ENCODE measurements around the gene BEAN1.

The BEAN1 gene

GRCh38 chr16:66412182-66412581 is 14.9 kb upstream of the BEAN1 start:
- no peak for DNase-seq (ENCODE audit: low read depth in 2 of 2)
- TF ChIP-seq, protein P1, sequence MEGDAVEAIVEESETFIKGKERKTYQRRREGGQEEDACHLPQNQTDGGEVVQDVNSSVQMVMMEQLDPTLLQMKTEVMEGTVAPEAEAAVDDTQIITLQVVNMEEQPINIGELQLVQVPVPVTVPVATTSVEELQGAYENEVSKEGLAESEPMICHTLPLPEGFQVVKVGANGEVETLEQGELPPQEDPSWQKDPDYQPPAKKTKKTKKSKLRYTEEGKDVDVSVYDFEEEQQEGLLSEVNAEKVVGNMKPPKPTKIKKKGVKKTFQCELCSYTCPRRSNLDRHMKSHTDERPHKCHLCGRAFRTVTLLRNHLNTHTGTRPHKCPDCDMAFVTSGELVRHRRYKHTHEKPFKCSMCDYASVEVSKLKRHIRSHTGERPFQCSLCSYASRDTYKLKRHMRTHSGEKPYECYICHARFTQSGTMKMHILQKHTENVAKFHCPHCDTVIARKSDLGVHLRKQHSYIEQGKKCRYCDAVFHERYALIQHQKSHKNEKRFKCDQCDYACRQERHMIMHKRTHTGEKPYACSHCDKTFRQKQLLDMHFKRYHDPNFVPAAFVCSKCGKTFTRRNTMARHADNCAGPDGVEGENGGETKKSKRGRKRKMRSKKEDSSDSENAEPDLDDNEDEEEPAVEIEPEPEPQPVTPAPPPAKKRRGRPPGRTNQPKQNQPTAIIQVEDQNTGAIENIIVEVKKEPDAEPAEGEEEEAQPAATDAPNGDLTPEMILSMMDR (IDR thresholded peaks at IDR 0.05; ENCODE audit: low read depth, low read length), result no peak
- H3K4me3 ChIP-seq (replicated peaks in 1 of 2; ENCODE audit: low read depth in 2 of 2, low read length in 2 of 2), result no peak overlapping the region

- DNase-seq (ENCODE audit: low read depth in 2 of 2), result peak in 1 of 2 donors; percentile 65
- TF ChIP-seq, protein P1 (IDR thresholded peaks at IDR 0.05; ENCODE audit: low read depth, low read length), result no peak
- no peak overlapping the region for H3K4me3 ChIP-seq (replicated peaks in 1 of 2; ENCODE audit: low read depth in 2 of 2, low read length in 2 of 2)
Observed at GRCh38 chr16:66414891-66415290, 12.2 kb upstream of the BEAN1 start.

GRCh38 chr16:66416136-66416535 is 11.0 kb upstream of the BEAN1 start:
- no peak for DNase-seq (ENCODE audit: low read depth in 2 of 2)
- no peak overlapping the region for H3K4me3 ChIP-seq (replicated peaks in 1 of 2; ENCODE audit: low read depth in 2 of 2, low read length in 2 of 2)
- TF ChIP-seq, protein P1 (IDR thresholded peaks at IDR 0.05; ENCODE audit: low read depth, low read length), result no peak

DNA sequence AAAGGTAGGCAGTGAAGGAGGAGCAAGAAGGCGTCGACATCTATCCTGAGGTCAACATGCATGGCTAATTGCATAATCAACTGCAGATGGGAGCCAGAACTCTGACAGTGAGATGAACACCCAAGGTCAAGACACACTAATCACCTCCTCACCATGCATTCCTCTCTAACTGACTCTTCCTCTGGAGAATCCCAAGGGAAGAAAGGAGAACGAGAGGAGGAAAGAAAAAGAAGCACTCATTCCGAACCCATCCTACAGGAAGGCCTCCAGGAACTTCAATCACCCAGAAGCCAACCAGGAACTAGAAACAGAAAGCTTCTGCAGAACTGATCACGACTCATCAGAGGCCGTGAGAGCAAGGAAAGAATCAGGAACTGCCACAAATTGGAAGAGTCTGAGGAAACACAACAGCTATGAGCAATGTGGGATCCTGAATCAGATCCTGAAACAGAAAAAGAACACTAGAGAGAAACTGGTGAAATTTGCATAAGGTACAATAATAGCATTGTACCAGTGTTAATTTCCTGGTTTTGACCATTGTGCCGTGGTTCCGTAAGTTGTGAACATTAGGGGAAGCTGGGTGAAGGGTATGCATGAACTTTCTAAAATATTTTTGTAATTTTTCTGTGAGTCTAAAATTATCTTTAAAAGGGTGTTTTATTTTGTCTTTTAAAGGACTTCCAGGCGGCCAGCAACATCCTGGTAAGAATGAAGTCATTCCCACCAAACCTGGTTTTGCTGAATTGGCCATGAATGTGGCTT is 10.0 kb upstream of the BEAN1 start:
- DNase-seq (ENCODE audit: low read depth in 2 of 2), result peak in 1 of 2 donors; percentile 54
- no peak overlapping the region for H3K4me3 ChIP-seq (replicated peaks in 1 of 2; ENCODE audit: low read depth in 2 of 2, low read length in 2 of 2)
- TF ChIP-seq, protein P1 (IDR thresholded peaks at IDR 0.05; ENCODE audit: low read depth, low read length), result no peak

DNA sequence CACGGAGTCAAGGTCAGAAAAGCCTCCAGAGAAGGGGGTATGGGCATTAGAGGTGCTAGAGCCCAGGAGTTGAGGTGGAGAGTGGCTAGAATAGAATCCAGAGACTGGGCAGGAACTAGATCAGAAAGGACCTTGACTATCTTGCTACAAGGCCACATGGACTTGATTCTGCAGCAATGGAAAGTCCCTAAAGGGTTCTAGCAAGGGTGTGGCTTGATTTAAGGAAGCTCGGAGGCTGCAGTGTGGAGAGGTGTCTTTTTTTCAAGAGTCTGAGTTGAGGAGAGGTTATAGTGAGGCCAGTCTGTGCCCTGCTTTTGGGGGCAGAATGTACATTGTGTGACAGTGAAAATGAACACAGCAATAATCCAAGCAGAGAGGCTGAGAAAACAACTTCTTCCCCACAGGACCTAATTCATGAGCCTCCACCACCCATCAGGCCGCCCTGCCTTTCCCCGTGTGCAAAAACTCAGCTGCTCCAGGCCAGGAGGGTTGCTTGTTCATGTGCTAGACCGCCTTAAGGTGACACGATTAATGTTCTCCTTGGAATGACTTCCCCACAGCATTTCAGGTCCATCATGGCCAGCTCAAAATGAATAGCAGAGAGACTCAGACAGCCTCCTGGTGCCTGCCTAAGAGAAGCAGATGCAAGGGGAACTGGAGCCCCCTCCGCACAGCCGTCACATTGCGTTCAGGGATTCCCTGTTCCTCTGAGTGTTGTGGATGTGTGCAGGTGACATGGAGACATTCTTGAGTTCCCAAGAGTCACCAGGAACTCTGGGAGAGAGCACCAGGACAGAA is 8.7 kb upstream of the BEAN1 start:
- no peak for DNase-seq (ENCODE audit: low read depth in 2 of 2)
- TF ChIP-seq, protein P1 (IDR thresholded peaks at IDR 0.05; ENCODE audit: low read depth, low read length), result no peak
- H3K4me3 ChIP-seq (replicated peaks in 1 of 2; ENCODE audit: low read depth in 2 of 2, low read length in 2 of 2), result no peak overlapping the region

DNA sequence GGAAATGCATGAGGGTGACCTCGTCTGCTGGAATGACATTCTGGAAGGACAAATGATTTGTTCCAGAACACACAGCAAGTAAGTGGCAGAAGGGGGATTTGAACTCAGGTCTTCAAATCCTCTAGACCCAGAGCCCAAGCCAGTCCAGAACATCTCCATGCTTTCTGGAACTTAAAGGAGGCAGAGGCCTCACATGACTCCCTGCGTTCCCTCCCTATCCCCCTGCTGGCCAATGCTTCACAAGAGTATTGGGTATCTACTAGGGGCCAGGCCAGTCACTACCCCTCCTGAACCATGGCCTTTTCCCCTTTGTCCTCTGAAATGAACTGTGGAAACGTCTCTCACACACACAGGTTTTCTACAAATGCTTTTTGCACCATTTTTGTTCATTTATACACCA is 7.6 kb upstream of the BEAN1 start:
- H3K4me3 ChIP-seq (replicated peaks in 1 of 2; ENCODE audit: low read depth in 2 of 2, low read length in 2 of 2), result no peak overlapping the region
- DNase-seq (ENCODE audit: low read depth in 2 of 2), result no peak
- TF ChIP-seq, protein P1 (IDR thresholded peaks at IDR 0.05; ENCODE audit: low read depth, low read length), result no peak

Data from cardiac fibroblast (primary cell).